Left kidney (tissue), 2 donors: ENCODE results near the gene TANC2. TPM values are rescaled to one million over a fixed set of nuclear protein-coding genes. Genes with fewer than 3 reads are reported as not detected.
A peak's percentile ranks its signal among the peaks of the same experiment; 100 is the strongest.
"Not testable (repeated sequence)": the region's sequence is repeated elsewhere in the genome, so short reads cannot be mapped to it uniquely, and the experiment has no call there.

Source experiments
- DNase-seq: peaks from one replicate; pipeline ENCODE4 v3.0.0-alpha.2; 2013
- polyA plus RNA-seq: library from polyadenylated mRNA; unstranded; fragments of 120-200 nt; gene quantifications from one replicate; pipeline ENCODE4 v1.2.1, GENCODE V29; 2013; ENCODE audit not compliant: insufficient read length

TANC2 gene
- polyA plus RNA-seq, 1 donor, result 32.0 TPM

DNA sequence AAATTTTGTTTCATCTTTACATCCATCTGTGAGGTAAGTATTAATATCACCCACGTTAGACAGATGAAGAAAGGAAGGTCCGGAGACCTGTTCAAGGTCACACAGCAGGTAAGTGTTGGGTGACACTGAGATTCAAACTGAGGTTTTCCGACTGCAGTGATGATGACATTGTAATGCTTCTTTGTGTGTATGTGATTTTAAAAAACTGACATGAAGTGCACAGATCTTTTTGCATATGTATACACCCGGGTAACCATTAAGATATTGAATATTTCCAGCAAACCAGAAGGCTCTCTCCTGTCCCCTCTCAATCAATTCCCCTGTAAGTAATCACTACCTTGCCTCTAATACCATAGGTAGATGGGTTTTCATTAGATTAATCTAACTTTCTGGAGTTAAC lies 1.5 kb upstream of the TANC2 start:
- DNase-seq, result no peak

DNA sequence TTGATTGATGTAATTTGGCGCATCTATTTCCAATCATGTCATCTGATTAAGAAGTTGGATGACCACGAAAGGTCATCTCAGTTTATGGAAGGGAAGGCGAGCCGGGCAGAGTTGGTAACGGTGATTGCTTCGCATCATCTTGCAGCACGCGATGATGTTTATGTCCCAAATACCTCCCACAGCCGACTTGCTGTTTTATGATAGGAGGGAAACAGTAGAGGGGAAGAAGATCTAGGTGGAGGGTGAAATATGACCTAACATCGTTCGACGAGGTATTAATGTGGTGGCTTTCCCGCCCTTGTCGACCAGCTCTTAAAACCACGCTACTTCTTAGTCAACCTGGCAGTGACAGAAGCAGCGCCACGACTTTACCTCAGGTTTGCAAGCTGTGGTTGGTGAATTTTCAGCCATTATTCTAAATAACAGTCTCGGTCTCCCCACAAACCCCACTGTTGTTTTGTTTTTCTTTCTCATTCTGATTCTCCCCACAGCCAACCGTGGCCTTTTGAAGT lies 805 bp upstream of the TANC2 start:
- DNase-seq, result peak; percentile 31

DNA sequence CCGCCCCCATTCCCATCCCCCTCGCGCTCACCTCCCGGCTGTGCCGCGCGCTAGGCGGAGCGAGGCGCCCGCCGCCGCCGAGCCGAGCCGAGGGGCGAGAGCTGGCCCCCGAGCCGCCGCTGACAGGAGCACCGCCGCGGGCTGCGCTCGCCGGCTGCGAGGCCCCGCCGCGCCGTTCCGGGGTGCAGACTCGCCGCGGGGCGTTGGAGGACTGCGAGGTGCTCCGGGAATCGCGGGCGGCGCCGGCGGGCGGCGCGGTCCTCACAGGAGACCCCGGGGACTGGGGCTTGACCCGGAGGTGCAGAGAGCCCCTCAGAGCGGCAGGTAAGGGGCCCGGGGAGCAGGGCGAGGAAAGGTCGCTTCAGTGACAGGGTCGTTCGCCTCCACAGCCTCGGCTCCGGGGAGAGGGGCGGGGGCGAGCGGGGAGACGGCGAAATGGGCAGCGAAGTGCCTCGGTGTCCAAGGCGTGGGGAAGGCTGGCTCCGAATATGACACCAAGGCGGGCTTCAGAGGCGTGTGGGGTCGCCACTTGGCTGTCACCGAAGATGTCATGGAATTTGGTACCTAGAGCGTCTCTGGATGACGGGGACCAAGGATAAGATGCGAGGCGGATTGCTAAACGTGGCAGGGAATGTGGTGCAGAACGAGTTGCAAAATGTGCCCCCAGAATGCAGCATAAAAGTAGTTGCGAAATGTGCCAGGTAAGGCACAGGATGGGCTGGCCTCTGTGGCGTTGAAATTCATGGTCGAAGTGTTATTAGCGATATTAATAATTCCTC lies 580 bp downstream of the TANC2 start:
- peak; percentile 26 for DNase-seq

DNA sequence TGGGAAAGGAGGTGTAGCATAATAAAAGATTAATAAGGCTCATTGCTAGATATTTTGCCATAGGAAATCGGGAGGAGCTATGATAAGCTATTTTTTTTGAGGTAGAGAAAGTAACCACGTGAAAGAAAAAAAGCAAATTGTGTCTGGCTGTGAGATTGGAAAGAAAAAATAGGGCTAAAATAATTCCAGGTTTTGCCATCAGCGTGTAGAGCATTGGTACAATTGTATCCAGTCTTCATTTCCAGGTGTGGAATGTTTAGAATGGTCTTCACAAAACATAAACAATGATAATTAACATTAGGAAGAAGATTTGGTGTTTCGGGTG lies 1.1 kb downstream of the TANC2 start:
- peak; percentile 4 for DNase-seq

DNA sequence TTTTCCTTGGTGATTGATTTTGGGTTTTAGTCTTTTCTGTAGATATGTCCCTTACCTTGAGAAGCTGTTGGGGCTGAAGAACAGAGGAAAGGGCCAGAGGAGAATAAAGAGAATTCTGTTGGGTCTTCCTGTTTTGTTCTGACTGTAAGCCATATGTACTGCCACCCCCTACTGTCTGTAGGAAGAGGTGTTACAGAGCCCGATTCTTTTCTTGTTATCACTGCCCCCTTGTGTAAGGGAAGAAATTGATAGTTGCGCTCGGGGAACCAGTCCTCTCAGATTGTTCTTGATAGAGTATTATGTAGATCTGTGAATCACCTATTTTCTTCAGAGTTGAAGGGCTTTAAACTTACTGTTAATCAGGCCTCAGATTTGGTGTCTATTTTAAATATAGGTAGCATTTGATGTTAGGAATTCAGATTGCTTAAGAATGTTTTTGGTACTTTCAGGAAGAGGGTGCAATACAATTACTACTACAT lies 2.4 kb downstream of the TANC2 start:
- peak; percentile 79 for DNase-seq

DNA sequence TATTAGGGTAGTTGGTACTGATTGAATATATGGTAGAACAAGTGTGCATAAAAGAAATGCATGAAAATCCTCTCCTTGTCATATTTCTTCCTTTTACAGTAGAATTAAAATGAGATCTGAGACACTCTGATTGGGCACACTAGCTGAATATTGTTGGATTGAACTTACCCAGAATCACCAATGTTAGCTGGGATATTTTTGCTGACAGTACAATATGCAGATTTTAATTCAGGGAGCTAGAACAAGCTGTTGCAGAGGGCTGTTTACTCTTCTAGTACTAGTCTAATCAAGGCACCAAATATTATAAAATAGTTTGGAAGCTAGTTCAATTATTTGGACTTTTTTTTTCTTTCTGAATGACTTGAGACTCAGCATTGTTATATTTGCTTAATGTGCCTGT lies 4.6 kb downstream of the TANC2 start:
- no peak for DNase-seq

DNA sequence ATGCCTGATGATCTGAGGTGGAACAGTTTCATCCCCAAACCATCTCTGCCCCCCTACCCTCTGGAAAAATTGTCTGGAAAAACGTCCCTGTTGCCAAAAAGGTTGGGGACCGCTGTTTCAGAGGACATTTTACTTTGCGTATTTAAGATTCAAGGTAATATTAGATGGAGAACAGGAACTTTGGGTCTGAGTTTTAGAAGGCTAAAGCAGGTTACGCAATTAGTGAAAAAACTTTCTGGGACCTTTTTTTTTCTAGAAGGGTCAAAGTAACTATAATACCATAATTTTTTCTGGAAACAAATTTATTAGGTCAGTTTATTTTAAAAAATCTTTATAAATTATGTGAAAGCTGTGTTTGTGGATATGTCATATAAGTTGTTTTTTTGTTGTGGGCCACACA lies 5.8 kb downstream of the TANC2 start:
- no peak for DNase-seq

DNA sequence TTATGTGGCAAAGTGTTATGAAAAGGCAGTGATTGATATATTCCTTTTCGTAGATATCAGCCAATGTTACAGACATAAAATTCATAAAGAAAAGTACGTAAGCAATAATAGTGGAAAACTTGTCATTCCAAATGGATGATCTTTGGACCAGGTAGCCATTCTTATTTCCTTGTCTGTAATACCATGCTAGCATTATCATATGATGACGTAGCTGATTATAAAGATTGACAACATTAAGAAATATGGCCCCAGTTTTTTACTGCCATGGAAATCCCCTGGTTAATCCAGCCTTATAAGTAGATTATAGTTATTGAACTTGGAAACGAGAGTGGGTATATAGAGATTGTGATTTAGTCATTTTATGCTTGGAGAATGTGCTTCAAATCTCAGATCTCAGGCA lies 8.8 kb downstream of the TANC2 start:
- no peak for DNase-seq

DNA sequence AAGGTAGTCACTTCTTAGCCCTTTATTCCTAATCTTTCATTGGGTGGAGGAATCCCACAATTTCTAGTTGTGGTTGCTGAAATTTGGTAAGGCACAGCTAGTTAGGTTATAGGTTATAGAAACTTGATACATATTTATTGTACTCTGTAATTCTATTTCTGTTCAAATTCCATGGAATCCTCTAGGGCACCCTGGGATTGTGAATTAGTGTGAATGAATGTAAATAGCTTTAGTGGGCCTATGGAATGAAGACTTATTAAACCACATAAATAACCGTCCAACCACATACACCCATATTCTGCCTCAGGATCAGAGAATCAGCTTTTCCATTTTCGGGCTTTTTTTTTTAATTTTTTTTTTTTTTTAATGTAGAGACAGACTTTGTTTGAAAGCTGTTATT lies 9.2 kb downstream of the TANC2 start:
- DNase-seq, result no peak

DNA sequence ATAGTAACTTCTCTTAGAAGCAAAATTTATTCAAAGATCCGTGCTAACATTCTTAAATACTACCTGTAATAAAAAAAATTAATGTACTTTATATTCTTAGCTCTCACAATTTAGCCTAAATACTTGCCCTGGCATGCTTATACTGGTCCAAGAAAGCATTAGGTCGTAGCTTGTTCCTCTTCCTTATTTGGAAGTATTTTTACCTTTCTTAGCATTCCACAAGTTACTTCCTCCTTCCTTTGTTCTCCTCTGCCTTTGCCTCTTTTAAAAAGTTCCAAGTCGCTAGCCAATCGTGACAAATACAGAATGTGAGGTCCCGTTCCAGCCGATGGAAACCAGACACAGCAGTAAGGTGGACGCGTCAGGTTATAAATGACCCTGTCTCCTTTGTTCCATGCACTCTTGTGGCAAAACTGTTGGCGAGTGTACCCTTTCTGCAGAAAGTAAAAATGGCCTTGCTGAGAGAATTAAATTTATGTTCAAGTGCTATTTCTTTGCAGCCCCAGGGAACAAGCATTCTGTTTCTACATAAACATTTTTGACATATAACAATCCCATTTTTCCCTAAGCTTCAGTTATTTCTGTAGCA lies 10.7 kb downstream of the TANC2 start:
- not testable (repeated sequence) for DNase-seq

DNA sequence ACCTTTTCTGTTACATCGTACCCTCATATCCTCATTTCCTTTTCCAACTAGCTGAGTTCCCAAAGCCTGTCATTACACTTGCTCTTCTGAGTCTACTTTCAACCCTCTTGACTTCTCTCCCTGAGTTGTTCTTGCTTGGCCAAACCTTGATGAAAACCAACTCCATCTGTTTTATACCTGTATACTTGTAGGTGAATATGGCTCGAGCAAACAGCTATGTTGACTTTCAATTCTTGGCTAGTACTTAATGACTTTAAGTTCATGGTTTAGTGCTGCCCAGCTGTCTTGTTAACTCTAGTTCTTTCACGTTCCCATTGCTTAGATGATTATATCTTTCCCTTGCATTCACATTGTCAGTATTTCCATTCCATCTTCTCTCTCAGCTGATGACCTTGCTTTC lies 14.8 kb downstream of the TANC2 start:
- no peak for DNase-seq

DNA sequence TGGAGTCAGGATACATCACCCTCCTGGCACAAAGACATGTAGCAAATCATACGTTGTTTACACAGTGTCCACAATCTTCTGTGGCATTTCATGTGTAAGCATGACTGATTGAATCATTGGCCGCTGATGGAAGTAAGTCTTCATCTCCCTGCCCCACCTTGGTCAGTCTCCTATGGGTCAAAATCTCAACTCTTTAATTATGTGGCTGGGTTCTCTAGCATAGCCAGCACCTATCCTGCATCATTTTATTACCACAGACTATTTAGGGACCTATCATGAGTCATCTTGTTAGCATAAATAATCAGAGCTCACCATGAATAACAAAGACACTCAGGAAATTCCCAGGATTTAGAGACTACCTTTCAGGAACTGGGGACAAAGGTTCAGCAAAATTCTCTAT lies 15.9 kb downstream of the TANC2 start:
- no peak for DNase-seq

DNA sequence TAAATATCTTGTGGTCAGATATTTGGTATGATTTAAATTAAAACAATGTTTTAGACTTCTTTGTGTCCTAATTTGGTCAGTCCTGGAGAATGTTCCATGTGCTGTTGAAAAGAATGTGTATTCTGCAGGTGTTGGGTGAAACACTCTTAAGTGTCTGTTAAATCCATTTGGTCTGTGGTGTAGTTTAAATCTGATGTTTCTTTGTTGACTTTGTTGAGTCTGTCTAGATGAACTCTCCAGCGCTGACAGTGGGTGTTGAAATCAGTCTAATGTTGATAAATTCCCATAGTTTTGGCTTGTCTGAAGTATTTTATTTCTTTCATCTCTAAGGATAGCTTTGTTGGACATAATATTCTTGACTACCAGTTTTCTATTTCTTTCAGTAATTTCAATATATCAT lies 18.8 kb downstream of the TANC2 start:
- no peak for DNase-seq

DNA sequence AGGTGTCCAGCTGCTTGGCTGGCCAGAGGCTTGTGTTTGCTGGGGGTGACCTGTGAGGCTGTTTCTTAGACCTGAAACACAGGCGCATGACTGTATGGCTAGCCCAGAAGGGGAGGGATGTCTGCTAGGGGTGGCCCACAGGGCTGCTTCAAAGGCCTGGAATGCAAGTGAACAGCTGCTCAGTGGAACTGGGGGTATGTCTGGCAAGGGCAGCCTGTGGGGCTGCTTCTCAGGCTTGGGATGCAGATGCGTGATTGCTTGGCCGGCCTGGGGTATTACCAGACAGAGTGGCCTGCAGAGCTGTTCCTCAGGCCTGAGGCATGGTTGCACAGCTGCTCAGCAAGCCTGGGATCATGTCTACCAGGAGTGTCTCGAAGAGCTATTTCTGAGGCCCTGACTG lies 20.5 kb downstream of the TANC2 start:
- no peak for DNase-seq

DNA sequence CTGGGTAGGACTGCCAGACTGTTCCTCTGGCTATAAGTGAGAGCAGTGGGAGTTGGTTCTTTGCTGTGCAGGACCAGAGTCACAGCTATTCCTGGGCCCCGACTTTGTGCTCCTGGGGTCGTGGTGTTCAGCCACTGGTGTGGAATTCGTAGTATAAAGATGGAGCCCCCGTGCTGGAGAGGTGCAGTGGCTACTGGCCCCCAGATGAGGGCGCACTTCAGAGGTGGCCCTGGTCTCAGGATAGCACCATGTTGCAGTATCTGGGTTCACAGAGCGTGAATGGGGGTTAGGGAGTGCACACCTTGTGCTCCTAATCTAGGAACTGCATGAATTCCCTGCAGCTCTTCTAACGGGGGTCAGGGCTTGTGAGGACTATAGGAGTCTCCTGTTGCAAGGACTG lies 21.1 kb downstream of the TANC2 start:
- DNase-seq, result no peak

DNA sequence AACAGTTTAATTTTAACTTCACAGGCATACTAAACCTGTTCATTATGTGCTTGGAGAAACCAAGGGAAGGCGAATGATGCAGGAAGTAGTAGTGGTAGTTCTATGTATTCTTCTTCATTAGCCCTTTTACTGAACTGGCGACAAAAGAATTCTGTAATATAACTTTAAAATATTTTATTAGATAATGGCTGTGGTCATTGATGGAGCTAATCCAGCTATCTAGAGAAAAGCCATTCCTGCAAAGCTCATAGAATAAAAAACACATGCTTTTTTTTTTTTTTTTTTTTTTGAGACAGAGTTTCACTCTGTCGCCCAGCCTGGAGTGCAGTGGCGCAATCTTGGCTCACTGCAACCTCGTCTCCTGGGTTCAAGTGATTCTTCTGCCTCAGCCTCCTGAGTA lies 23.5 kb downstream of the TANC2 start:
- DNase-seq, result no peak

DNA sequence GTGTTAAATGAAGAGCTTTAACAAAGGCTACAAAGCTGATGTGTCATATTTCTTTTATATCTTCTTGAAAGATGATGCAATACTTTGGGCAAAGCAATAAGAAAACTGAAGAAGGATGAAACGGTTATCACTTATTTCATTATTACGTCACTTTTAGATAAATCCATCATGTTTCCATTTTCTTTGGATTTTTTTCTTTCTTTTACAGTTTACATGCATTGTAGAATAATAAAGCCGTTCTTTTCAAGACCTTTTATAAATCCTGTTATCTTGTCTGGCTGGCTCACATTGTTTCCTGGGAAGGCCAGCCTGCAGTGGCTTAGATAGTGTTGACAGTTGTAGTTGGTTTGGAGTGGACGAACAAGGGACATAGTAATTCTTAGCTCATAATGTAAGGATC lies 28.9 kb downstream of the TANC2 start:
- no peak for DNase-seq

DNA sequence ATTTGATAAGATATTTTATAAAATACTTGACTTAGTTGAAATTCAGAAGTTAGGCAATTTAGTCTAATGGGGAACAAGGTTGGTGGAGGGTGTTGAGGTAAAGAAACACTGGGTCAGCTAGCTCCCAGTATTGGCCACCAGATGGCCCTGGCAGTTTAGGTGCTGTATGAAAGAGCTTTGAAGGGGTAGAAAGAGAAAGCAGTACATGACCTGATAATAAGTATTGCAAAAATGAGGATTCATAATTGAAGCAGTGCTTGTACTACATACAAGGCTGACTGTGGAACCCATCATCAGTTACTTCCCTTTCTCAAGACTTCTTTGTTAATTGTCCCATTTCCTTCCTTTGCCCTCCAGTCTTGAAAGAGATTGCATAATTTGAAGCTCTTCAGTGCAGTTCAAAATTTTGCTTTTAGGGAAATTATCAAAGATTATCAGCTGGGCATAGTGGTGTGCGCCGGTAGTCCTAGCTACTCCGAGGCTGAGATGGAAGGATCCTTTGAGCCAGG lies 29.4 kb downstream of the TANC2 start:
- DNase-seq, result peak; percentile 6

DNA sequence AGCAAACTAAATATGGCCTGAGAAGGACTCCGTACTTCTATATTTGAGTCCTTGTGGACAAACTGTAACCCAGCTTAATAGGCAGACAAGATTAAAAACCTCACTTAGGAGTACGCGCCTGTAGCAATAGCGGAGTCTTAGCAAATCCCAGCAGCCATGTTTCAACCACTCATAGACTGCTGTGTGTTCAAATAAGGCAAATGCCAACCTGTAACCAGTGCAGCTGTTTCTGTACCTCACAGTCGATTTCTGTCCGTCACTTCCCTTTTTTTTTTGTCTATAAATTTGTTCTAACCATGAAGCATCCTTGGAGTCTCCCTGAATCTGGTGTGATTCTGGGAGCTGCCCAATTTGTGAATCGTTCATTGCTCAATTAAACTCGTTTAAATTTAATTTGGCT lies 30.2 kb downstream of the TANC2 start:
- no peak for DNase-seq

DNA sequence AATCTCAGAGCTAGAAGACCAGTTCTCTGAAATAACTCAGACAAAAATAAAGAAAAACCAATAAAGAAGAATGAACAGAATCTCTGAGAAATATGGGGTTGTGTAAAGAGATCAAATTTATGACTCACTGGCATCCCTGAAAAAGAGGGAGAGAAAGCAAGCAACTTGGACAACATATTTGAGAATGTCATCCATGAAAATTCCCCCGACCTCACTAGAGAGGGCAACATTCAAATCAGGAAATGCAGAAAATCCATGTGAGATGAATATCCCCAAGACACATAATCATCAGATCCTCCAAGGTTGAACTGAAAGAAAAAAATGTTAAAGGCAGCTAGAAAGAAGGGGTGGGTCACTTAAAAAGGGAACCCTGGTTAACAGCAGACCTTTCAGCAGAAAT lies 32.1 kb downstream of the TANC2 start:
- no peak for DNase-seq

DNA sequence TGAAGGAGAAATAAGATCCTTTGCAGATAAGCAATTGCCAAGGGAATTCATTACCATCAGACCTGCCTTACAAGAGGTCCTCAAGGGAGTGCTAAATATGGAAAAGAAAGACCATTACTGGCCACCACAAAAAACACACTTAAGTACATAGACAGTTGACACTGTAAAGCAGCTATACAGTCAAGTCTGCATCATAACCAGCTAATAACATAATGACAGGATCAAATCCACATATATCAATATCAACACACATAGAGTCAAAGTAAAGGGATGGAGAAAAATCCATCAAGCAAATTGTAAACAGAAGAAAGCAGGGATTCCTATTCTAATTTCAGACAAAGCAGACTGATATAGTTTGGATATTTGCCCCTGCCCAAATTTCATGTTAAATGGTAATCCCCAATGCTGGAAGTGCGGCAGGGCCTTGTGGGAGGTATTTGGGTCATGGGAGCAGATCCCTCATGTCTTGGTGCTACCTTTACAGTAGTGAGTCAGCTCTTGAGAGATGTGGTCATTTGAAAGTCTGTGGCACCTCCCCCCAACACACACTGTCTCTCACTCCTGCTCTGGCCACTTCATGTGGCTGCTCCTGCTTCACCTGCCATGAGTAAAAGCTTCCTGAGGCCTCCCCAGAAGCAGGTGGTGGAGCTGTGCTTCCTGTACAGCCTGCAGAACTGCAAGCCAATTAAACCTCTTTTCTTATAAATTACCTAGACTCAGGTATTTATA lies 32.8 kb downstream of the TANC2 start:
- DNase-seq, result no peak

DNA sequence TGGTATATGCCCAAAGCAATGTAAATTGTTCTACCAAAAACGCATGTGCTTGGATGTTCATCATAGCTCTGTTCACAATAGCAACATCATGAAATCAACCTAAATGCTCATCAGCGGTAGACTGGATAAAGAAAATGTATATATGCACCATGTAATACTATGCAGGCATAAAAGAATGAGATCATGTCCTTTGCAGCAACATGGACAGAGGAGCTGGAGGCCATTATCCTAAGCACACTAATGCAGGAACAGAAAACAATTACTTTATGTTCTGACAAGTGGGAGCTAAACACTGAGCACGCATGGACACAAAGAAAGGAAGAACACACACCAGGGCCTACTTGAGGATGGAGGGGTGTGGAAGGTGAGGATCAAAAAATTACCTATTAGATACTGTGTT lies 33.7 kb downstream of the TANC2 start:
- no peak for DNase-seq
